HEK293T (cell line): Measurements from ENCODE around the gene NGFR.

ENCODE experiments used
- CTCF ChIA-PET: fragments of 350-600 bp; formaldehyde crosslinking; extraction: SDS; loops from one replicate; lab custom pipeline; 2021; ENCODE audit warnings: antibody characterized with exemption, inconsistent platforms; lab: Yijun Ruan, JAX
- POLR2A ChIA-PET: fragments of 350-600 bp; formaldehyde crosslinking; extraction: SDS; loops from one replicate; lab custom pipeline; 2020; ENCODE audit warnings: antibody characterized with exemption, inconsistent platforms; lab: Yijun Ruan, JAX
- DNase-seq: peaks from one replicate; pipeline ENCODE4 v3.0.0; 2012; ENCODE audit warnings: mixed read lengths; ENCODE audit errors: extremely low spot score
- ARNT ChIP-seq: fragments of 450-650 bp; IDR thresholded peaks from 2 replicates; pipeline ENCODE4 v1.6.1; 2017; ENCODE audit warnings: mild to moderate bottlenecking
- BHLHE40 ChIP-seq: fragments of 450-650 bp; IDR thresholded peaks from 2 replicates; pipeline ENCODE4 v1.6.1; 2016; ENCODE audit warnings: mild to moderate bottlenecking, moderate library complexity, borderline replicate concordance
- CTBP1 ChIP-seq: fragments of 450-650 bp; IDR thresholded peaks from 2 replicates; pipeline ENCODE4 v1.6.1; 2016; ENCODE audit warnings: borderline replicate concordance
- ELF4 ChIP-seq: fragments of 450-650 bp; IDR thresholded peaks from 2 replicates; pipeline ENCODE4 v1.6.1; 2017; ENCODE audit warnings: antibody characterized with exemption
- FOXA1 ChIP-seq: fragments of 450-650 bp; IDR thresholded peaks from 2 replicates; pipeline ENCODE4 v1.6.1; 2016; ENCODE audit warnings: mild to moderate bottlenecking
- FOXK2 ChIP-seq: fragments of 450-650 bp; IDR thresholded peaks from 2 replicates; pipeline ENCODE4 v1.6.1; 2016; ENCODE audit warnings: mild to moderate bottlenecking
- FOXM1 ChIP-seq: fragments of 450-650 bp; IDR thresholded peaks from 2 replicates; pipeline ENCODE4 v1.6.1; 2017; ENCODE audit warnings: mild to moderate bottlenecking, borderline replicate concordance
- HDGF ChIP-seq: fragments of 450-650 bp; IDR thresholded peaks from 2 replicates; pipeline ENCODE4 v1.6.1; 2017; ENCODE audit warnings: antibody characterized with exemption, borderline replicate concordance
- L3MBTL2 ChIP-seq: fragments of 450-650 bp; conservative IDR thresholded peaks from 2 replicates; pipeline ENCODE4 v1.6.1; 2016; ENCODE audit warnings: mild to moderate bottlenecking
- LEF1 ChIP-seq: fragments of 450-650 bp; IDR thresholded peaks from 2 replicates; pipeline ENCODE4 v1.6.1; 2017; ENCODE audit warnings: mild to moderate bottlenecking, borderline replicate concordance
- NFRKB ChIP-seq: fragments of 450-650 bp; IDR thresholded peaks from 2 replicates; pipeline ENCODE4 v1.6.1; 2016; ENCODE audit warnings: mild to moderate bottlenecking, moderate library complexity
- SP1 ChIP-seq: fragments of 450-650 bp; IDR thresholded peaks from 2 replicates; pipeline ENCODE4 v1.6.1; 2017
- SUZ12 ChIP-seq: fragments of 450-650 bp; IDR thresholded peaks from 2 replicates; pipeline ENCODE4 v1.6.1; 2016; ENCODE audit warnings: mild to moderate bottlenecking
- TARDBP ChIP-seq: fragments of 450-650 bp; IDR thresholded peaks from 2 replicates; pipeline ENCODE4 v1.6.1; 2016
- ZNF384 ChIP-seq: fragments of 450-650 bp; IDR thresholded peaks from 2 replicates; pipeline ENCODE4 v1.6.1; 2016
- TF ChIP-seq, protein P1 (sequence below): fragments of 450-650 bp; IDR thresholded peaks from 2 replicates; pipeline ENCODE4 v1.6.1; 2016

Gene NGFR

DNA sequence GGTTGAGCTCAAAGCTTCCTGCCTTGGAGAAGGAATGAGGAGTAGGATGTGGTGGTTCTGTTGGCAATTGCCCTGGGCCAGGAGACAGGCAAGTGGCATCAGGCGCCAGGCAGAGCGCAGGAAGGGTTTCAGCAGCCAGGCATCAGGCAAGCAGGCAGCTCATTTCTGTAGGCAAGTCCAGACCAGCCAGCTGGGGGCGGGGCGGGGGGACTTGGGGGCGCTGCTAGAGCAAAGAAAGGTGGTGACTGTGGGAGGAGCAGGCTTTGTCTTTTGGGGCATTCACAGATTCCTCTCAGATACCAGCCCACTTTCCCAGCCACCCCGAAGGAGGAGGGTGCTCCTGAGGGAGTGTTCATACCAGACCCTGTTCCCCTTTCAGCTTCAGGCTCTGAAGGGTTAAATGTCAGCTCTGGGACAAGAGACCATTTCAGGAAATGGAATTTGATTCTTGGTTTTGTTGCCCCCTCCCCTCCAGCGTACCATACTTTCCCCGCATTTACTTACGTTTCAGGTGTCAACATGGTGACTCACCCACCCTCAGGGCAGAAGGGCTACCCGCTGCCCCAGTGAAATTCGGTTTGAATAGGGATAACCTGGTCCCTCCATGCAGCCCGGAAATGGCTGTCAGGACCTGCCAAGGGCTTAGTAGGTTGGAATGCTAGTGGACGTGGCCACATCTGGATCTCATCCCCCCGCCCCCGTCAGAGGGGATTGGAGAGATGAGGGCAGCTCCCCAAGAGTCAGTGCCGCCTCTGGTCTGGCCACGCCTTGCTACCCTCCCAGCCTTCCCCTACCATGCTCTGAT is 13.2 kb downstream of the NGFR start:
- no peak for DNase-seq
- TF ChIP-seq FOXM1 (no peak), FOXK2 (no peak), TARDBP (no peak), SUZ12 (no peak), ELF4 (no peak), SP1 (no peak), ARNT (no peak), FOXA1 (no peak), LEF1 (no peak), CTBP1 (no peak), HDGF (no peak), ZNF384 (no peak), NFRKB (no peak), L3MBTL2 (no peak), BHLHE40 (no peak)
- TF ChIP-seq, protein P1, sequence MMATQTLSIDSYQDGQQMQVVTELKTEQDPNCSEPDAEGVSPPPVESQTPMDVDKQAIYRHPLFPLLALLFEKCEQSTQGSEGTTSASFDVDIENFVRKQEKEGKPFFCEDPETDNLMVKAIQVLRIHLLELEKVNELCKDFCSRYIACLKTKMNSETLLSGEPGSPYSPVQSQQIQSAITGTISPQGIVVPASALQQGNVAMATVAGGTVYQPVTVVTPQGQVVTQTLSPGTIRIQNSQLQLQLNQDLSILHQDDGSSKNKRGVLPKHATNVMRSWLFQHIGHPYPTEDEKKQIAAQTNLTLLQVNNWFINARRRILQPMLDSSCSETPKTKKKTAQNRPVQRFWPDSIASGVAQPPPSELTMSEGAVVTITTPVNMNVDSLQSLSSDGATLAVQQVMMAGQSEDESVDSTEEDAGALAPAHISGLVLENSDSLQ, result no peak
- CTCF ChIA-PET, result interaction anchor here (0.6 to 2.3 kb wide), 5 partner anchors 10 to 441 kb away, joined by 3 to 12 read pairs (median 4); no protein-coding TSS in a partner anchor
- POLR2A ChIA-PET, result interaction anchor here (0.9 to 1.4 kb wide), 2 partner anchors 8 to 43 kb away, joined by 3 to 4 read pairs; no protein-coding TSS in a partner anchor

DNA sequence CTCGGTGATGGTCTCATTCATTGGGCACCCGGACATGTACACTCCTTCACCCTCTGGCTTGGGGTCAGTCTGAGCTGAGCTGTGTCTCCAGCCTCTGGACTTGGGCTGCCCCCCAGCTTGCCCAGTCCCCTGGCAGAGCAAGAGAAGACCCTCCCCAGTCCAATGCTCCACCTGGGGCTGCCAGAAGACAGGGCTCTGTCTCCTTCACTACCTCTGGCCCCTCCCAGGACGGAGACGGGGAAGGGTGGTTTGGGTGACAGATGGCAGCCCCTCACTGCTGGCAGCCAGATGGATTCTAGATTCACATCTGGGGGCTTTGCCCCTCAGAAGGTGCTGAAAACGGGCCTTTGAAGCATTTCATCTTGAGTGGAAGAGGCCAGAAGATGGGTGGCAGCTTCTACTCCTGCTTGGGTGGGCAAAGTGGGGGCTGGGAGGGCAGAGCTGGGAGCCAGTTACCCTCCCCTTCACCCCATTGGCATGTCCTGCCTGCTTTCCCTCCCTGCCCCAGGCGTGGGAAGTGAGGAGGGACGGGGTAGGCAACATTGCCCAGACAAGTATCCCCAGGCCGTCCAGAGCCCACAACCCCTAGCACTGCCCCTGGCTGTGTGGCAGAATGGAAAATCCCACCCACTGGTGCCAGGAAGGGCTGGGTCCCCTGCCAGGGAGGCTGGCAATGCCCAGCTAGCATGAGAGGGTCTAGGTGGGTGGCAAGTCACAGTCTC is 13.9 kb downstream of the NGFR start:
- DNase-seq, result no peak
- POLR2A ChIA-PET, result interaction anchor here (1.3 kb wide), 1 partner anchor 13 kb away, joined by 3 read pairs; no protein-coding TSS in a partner anchor
- TF ChIP-seq FOXM1, result no peak
- TF ChIP-seq, protein P1, result no peak
- TF ChIP-seq ARNT, result no peak
- no peak for TF ChIP-seq ZNF384
- no peak for TF ChIP-seq L3MBTL2
- TF ChIP-seq TARDBP, result no peak
- TF ChIP-seq SUZ12, result no peak
- TF ChIP-seq ELF4, result no peak
- no peak for TF ChIP-seq LEF1
- TF ChIP-seq NFRKB, result no peak
- TF ChIP-seq FOXK2, result no peak
- CTCF ChIA-PET, result interaction anchor here (1.2 to 3.0 kb wide), 4 partner anchors 13 to 73 kb away, joined by 3 to 17 read pairs (median 4); no protein-coding TSS in a partner anchor

DNA sequence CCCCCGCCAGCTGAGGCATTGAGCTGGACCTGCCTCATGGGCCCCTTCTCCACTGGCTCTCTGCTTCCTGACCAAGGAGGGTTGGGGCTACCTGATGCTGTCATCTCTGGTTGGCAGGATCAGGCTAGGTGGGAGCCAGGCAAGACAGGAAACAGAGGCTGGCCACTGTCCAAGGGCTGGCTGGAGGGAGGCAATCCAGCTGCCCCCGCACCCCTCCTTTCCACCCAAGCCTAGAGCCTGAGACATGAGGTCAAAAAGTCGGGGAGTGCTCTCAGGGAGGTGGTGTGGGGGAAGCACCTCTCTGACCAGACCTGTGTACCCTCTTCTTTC is 14.5 kb downstream of the NGFR start:
- ChIA-PET POLR2A (interaction anchor here (1.3 kb wide), 1 partner anchor 13 kb away, joined by 3 read pairs; no protein-coding TSS in a partner anchor), CTCF (interaction anchor here (0.6 to 3.0 kb wide), 4 partner anchors 14 to 168 kb away, joined by 3 to 17 read pairs (median 4); no protein-coding TSS in a partner anchor)
- no peak for TF ChIP-seq ELF4
- TF ChIP-seq FOXA1, result no peak
- no peak for TF ChIP-seq HDGF
- TF ChIP-seq, protein P1, result no peak
- TF ChIP-seq SUZ12, result no peak
- no peak for TF ChIP-seq NFRKB
- no peak for TF ChIP-seq LEF1
- no peak for TF ChIP-seq FOXK2
- TF ChIP-seq ARNT, result no peak
- no peak for TF ChIP-seq BHLHE40
- TF ChIP-seq FOXM1, result no peak
- TF ChIP-seq ZNF384, result no peak
- no peak for TF ChIP-seq TARDBP
- no peak for TF ChIP-seq SP1
- no peak for TF ChIP-seq CTBP1
- no peak for TF ChIP-seq L3MBTL2
- DNase-seq, result no peak

DNA sequence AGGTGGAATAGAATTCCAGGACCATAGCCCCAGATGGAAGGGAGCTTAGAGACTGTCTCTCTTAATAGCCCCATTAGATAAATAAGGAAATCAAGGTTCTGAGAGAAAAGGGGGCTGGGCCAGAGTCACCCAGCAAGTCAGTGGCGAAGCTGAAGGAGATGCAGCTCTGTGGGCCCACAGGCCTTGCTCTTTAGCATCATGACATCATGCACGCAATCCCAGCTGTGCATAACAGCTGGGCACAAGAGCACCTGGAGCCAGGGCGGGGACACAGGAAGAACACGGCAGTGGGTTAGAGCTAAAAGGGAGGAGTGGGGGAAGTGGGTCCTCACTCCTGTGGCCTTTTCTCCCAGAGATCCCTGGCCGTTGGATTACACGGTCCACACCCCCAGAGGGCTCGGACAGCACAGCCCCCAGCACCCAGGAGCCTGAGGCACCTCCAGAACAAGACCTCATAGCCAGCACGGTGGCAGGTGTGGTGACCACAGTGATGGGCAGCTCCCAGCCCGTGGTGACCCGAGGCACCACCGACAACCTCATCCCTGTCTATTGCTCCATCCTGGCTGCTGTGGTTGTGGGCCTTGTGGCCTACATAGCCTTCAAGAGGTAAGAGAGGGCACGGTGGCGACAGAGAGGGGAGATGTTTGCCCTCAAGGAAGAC is 15.1 kb downstream of the NGFR start:
- DNase-seq, result no peak
- ChIA-PET CTCF (interaction anchor here (0.6 to 3.0 kb wide), 4 partner anchors 14 to 167 kb away, joined by 3 to 17 read pairs (median 4); no protein-coding TSS in a partner anchor), POLR2A (interaction anchor here (1.3 kb wide), 1 partner anchor 12 kb away, joined by 3 read pairs; no protein-coding TSS in a partner anchor)
- TF ChIP-seq FOXK2 (no peak), ARNT (no peak), SP1 (no peak), BHLHE40 (no peak), ZNF384 (no peak), FOXM1 (no peak), TARDBP (no peak), FOXA1 (no peak), LEF1 (no peak), CTBP1 (no peak), NFRKB (no peak), SUZ12 (no peak), L3MBTL2 (no peak), HDGF (no peak), ELF4 (no peak)
- TF ChIP-seq, protein P1, result no peak
